LNCaP clone FGC (cell line): ENCODE results near the gene ATP1A2.

ENCODE experiments used
- DNase-seq: peaks from one replicate; pipeline ENCODE4 v3.0.0-alpha.2; 2011; ENCODE audit warnings: low read depth
- H3K4me3 ChIP-seq: 2 replicates; pipeline ENCODE4 v1.5.1; 2011; ENCODE audit warnings: mild to moderate bottlenecking, low read depth, low read length, control low read depth
- CTCF ChIP-seq: IDR thresholded peaks from 2 replicates; pipeline ENCODE4 v1.5.1; 2012; ENCODE audit warnings: mild to moderate bottlenecking; ENCODE audit not compliant: control insufficient read depth, insufficient read depth; ENCODE audit errors: extremely low read depth

ATP1A2 gene

GRCh38 chr1:160085686-160086455, 29.7 kb upstream of the ATP1A2 start:
- H3K4me3 ChIP-seq = no peak overlapping the region
- peak; percentile 87 for TF ChIP-seq CTCF
- no peak for DNase-seq

- DNase-seq = no peak
- TF ChIP-seq CTCF = no peak
- no peak overlapping the region for H3K4me3 ChIP-seq
Measured at GRCh38 chr1:160086456-160086892, 29.1 kb upstream of the ATP1A2 start.

- DNase-seq = no peak
- no peak for TF ChIP-seq CTCF
- H3K4me3 ChIP-seq = no peak overlapping the region
Measured at GRCh38 chr1:160087118-160087662, 28.4 kb upstream of the ATP1A2 start.

- H3K4me3 ChIP-seq = no peak overlapping the region
- no peak for TF ChIP-seq CTCF
- no peak for DNase-seq
Measured at GRCh38 chr1:160089883-160090282, 25.7 kb upstream of the ATP1A2 start.

- no peak overlapping the region for H3K4me3 ChIP-seq
- DNase-seq = no peak
- no peak for TF ChIP-seq CTCF
Measured at GRCh38 chr1:160090760-160091159, 24.8 kb upstream of the ATP1A2 start.

- TF ChIP-seq CTCF = no peak
Measured at GRCh38 chr1:160091666-160092223, 23.8 kb upstream of the ATP1A2 start.

More at GRCh38 chr1:160091666-160092223, 23.8 kb upstream of the ATP1A2 start:
- DNase-seq = no peak
- no peak overlapping the region for H3K4me3 ChIP-seq
